Caco-2 (cell line): ENCODE measurements around the gene SHC1. TPM values are rescaled to one million over a fixed set of nuclear protein-coding genes. Genes with fewer than 3 reads are reported as not detected.

Experiments used
- BruUV-seq: library from RNA; stranded (reverse); fragments of 400-500 nt; replicated peaks from 2 replicates; lab custom pipeline; 2021; lab: Mats Ljungman, UMichigan
- CTCF ChIA-PET: fragments of 300-600 bp; sonication (Branson Sonifier 250); formaldehyde crosslinking; loops from one replicate; lab custom pipeline; 2022; ENCODE audit warnings: antibody characterized with exemption; lab: Charles Lee
- POLR2A ChIA-PET: fragments of 300-600 bp; sonication (Branson Sonifier 250); formaldehyde crosslinking; loops from one replicate; lab custom pipeline; 2022; ENCODE audit warnings: antibody characterized with exemption; lab: Charles Lee
- DNase-seq, 2 experiments: peaks; one replicate each; pipeline versions ENCODE4 v3.0.0 to v3.0.0-alpha.2; 2020 to 2022
- H3K27me3 ChIP-seq: replicated peaks from 2 replicates; pipeline ENCODE4 v1.6.0; 2011; ENCODE audit warnings: low read length; ENCODE audit not compliant: control insufficient read depth, insufficient read depth
- H3K36me3 ChIP-seq: 2 replicates; pipeline ENCODE4 v1.5.1; 2011; ENCODE audit warnings: low read length; ENCODE audit not compliant: control insufficient read depth, insufficient read depth
- H3K4me1 ChIP-seq: fragments of 250-450 bp; sonication (Bioruptor Pico); 2 replicates; pipeline ENCODE4 v1.5.1; 2020; ENCODE audit warnings: mild to moderate bottlenecking
- H3K4me3 ChIP-seq: 2 replicates; pipeline ENCODE4 v1.5.1; 2011; ENCODE audit warnings: low read depth, mild to moderate bottlenecking, control low read depth, low read length
- H3K9me3 ChIP-seq: fragments of 250-450 bp; sonication (Bioruptor Pico); 2 replicates; pipeline ENCODE4 v1.5.1; 2020; ENCODE audit warnings: mild to moderate bottlenecking, moderate library complexity
- H3K27ac Mint-ChIP-seq: one replicate; pipeline ENCODE4 v1.8.0; 2022; ENCODE audit warnings: mixed read lengths; ENCODE audit not compliant: unreplicated experiment
- H3K27me3 Mint-ChIP-seq: one replicate; pipeline ENCODE4 v1.8.0; 2022; ENCODE audit warnings: mixed read lengths; ENCODE audit not compliant: insufficient read depth, unreplicated experiment
- H3K36me3 Mint-ChIP-seq: one replicate; pipeline ENCODE4 v1.8.0; 2022; ENCODE audit warnings: mild to moderate bottlenecking, mixed read lengths; ENCODE audit not compliant: insufficient read depth, unreplicated experiment
- H3K4me1 Mint-ChIP-seq: one replicate; pipeline ENCODE4 v1.8.0; 2022; ENCODE audit warnings: low read depth, mixed read lengths; ENCODE audit not compliant: unreplicated experiment
- H3K4me3 Mint-ChIP-seq: one replicate; pipeline ENCODE4 v1.8.0; 2022; ENCODE audit warnings: mild to moderate bottlenecking, moderate library complexity, mixed read lengths; ENCODE audit not compliant: unreplicated experiment
- H3K9me3 Mint-ChIP-seq: one replicate; pipeline ENCODE4 v1.8.0; 2022; ENCODE audit warnings: mixed read lengths; ENCODE audit not compliant: unreplicated experiment
- CTCF ChIP-seq, 2 experiments: fragments of 200-600 bp in 1 of 2; IDR thresholded peaks; 1 replicate in 1 of 2; 2 replicates in 1 of 2; pipeline versions ENCODE4 v1.5.1 to v1.8.0; 2011 to 2022; ENCODE audit warnings: antibody characterized with exemption in 1 of 2, control low read depth in 1 of 2, inconsistent platforms in 1 of 2, low read depth in 1 of 2, low read length in 1 of 2, mild to moderate bottlenecking in 1 of 2, moderate library complexity in 1 of 2; ENCODE audit not compliant: insufficient read depth in 1 of 2, severe bottlenecking in 1 of 2, unreplicated experiment in 1 of 2
- intact Hi-C: fragments of 100-400 bp; cut with micrococcal nuclease; formaldehyde crosslinking; loops from one replicate; pipeline ENCODE4 v1.10.0; 2022; ENCODE audit not compliant: unreplicated experiment
- total RNA-seq: library from RNA; stranded (reverse); gene quantifications from 2 replicates; pipeline ENCODE4 v1.2.3, GENCODE V29; 2022

The SHC1 gene
- total RNA-seq, 1 experiment from 2014 or later, result 59.6 TPM

GRCh38 chr1:154944401-154945159 is 26.0 kb downstream of the SHC1 start:
- intact Hi-C loops, result loop anchor here (2.0 kb wide), 1 partner anchor 38 kb away; no protein-coding TSS in a partner anchor
- TF ChIP-seq CTCF (IDR thresholded peaks at IDR 0.05; ENCODE audit: insufficient read depth in 1 of 2, low read depth in 1 of 2, low read length in 1 of 2, severe bottlenecking in 1 of 2, unreplicated experiment in 1 of 2), result no peak
- no peaks in the 10 kb centered on the region for H3K27me3 Mint-ChIP-seq
- no peak overlapping the region for H3K4me3 Mint-ChIP-seq
- ChIA-PET CTCF (interaction anchor here (0.6 to 1.4 kb wide), 7 partner anchors 44 to 246 kb away, joined by 3 to 8 read pairs (median 4); no protein-coding TSS in a partner anchor), POLR2A (interaction anchor here (0.5 to 1.7 kb wide), 4 partner anchors 28 to 385 kb away, joined by 3 to 7 read pairs (median 5); no protein-coding TSS in a partner anchor)
- H3K9me3 Mint-ChIP-seq, result no peaks in the 10 kb centered on the region
- Histone ChIP-seq H3K4me3 (no peak overlapping the region), H3K36me3 (no peaks in the 10 kb centered on the region), H3K27me3 (no peaks in the 10 kb centered on the region), H3K4me1 (peaks cover 13% of the 10 kb centered on the region), H3K9me3 (no peaks in the 10 kb centered on the region)
- DNase-seq, result peak in 1 of 2 experiments; percentile 68
- peaks cover 14% of the 10 kb centered on the region for H3K4me1 Mint-ChIP-seq
- H3K27ac Mint-ChIP-seq, result no peak overlapping the region
- H3K36me3 Mint-ChIP-seq, result no peaks in the 10 kb centered on the region
- no TSS peak for BruUV-seq

- H3K4me1 Mint-ChIP-seq, result peaks cover 19% of the 10 kb centered on the region
- H3K27me3 Mint-ChIP-seq, result no peaks in the 10 kb centered on the region
- H3K36me3 Mint-ChIP-seq, result no peaks in the 10 kb centered on the region
- intact Hi-C loops, result loop anchor here (2.0 kb wide), 1 partner anchor 37 kb away; no protein-coding TSS in a partner anchor
- peak in 1 of 2 experiments; percentile 65 for DNase-seq
- ChIA-PET CTCF (interaction anchor here (0.6 to 1.4 kb wide), 9 partner anchors 8 to 245 kb away, joined by 3 to 12 read pairs (median 3); no protein-coding TSS in a partner anchor), POLR2A (interaction anchor here (0.5 to 1.7 kb wide), 5 partner anchors 11 to 384 kb away, joined by 3 to 6 read pairs (median 3); partner anchors contain the start of gene PBXIP1)
- Histone ChIP-seq H3K9me3 (no peaks in the 10 kb centered on the region), H3K36me3 (no peaks in the 10 kb centered on the region), H3K27me3 (no peaks in the 10 kb centered on the region), H3K4me3 (no peak overlapping the region), H3K4me1 (peaks cover 13% of the 10 kb centered on the region)
- H3K27ac Mint-ChIP-seq, result no peak overlapping the region
- H3K4me3 Mint-ChIP-seq, result no peak overlapping the region
- no peaks in the 10 kb centered on the region for H3K9me3 Mint-ChIP-seq
- peak; percentile 85 to 86 for TF ChIP-seq CTCF (IDR thresholded peaks at IDR 0.05; ENCODE audit: insufficient read depth in 1 of 2, low read depth in 1 of 2, low read length in 1 of 2, severe bottlenecking in 1 of 2, unreplicated experiment in 1 of 2)
- BruUV-seq, result no TSS peak
Measured at GRCh38 chr1:154943649-154944400, 26.7 kb downstream of the SHC1 start.
